ENCODE results near the gene MRGPRG.

Gene MRGPRG

DNA sequence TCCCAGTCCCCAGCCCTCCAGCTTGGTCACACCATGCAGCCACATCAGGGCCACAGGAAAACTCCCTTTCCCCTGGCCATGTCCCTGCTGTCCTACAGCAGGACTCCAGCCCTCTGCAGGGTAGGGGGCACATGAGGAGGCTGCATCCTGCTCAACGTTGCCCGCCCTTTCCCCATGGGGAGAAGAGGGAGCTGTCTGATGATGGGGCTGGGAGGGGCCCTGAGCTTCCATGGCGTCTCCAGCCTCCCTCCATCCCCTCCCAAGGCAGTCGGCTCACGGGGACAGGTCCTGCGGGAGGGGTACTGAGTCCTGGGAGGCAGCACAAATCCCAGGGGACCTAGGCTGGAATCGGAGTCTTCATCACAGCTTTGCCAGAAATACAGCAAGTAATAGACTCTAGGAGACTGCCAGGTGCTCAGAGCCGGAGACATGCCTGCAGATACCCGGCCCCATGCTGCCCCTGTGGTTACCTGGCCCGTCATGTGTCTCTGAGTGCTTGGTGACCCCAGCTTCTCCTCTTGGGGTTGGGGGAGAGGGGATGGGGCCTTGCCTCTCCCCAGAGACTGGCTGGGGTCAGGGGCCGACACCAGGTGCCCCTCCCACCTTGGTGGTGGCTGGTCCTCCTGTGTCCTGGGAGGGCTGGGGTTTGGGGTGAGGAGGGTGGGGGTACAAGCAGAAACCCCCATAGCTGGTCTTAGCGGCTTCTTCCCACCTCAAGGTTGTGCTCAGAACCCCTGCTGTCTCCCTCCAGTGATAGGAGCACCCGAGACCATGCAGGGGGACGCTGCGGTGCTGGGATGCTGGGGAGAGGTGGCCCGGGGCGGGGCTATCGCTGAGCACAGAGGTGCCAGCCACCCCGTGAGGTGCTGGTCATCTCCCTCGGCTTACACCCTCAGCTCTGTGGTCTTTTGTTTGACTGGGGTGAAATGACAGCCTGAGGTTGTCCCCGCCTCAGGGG, 11.3 kb upstream of the MRGPRG start:
- no peak overlapping the region for H3K27ac Mint-ChIP-seq
- no peak overlapping the region for H3K4me3 Mint-ChIP-seq
- no peaks in the 10 kb centered on the region for H3K4me1 Mint-ChIP-seq (ENCODE audit: low read depth)
- H3K36me3 Mint-ChIP-seq (ENCODE audit: low read depth), result no peaks in the 10 kb centered on the region
- no peaks in the 10 kb centered on the region for H3K27me3 Mint-ChIP-seq
- no peaks in the 10 kb centered on the region for H3K9me3 Mint-ChIP-seq

GRCh38 chr11:3228445-3228829, 9.8 kb upstream of the MRGPRG start:
- H3K9me3 Mint-ChIP-seq, result no peaks in the 10 kb centered on the region
- no peak overlapping the region for H3K27ac Mint-ChIP-seq
- no peaks in the 10 kb centered on the region for H3K27me3 Mint-ChIP-seq
- H3K4me3 Mint-ChIP-seq, result no peak overlapping the region
- no peaks in the 10 kb centered on the region for H3K36me3 Mint-ChIP-seq (ENCODE audit: low read depth)
- H3K4me1 Mint-ChIP-seq (ENCODE audit: low read depth), result no peaks in the 10 kb centered on the region

GRCh38 chr11:3227568-3228444, 9.2 kb upstream of the MRGPRG start:
- Mint-ChIP-seq H3K27ac (no peak overlapping the region), H3K4me3 (no peak overlapping the region), H3K9me3 (no peaks in the 10 kb centered on the region), H3K36me3 (ENCODE audit: low read depth) (no peaks in the 10 kb centered on the region), H3K4me1 (ENCODE audit: low read depth) (peaks cover under 1% of the 10 kb centered on the region), H3K27me3 (no peaks in the 10 kb centered on the region)

- Mint-ChIP-seq H3K27me3 (no peaks in the 10 kb centered on the region), H3K27ac (no peak overlapping the region), H3K4me3 (no peak overlapping the region), H3K4me1 (ENCODE audit: low read depth) (peaks cover 4% of the 10 kb centered on the region), H3K36me3 (ENCODE audit: low read depth) (no peaks in the 10 kb centered on the region), H3K9me3 (no peaks in the 10 kb centered on the region)
Measured at GRCh38 chr11:3226846-3227567, 8.4 kb upstream of the MRGPRG start.

GRCh38 chr11:3225826-3226750, 7.5 kb upstream of the MRGPRG start:
- H3K4me3 Mint-ChIP-seq, result no peak overlapping the region
- H3K4me1 Mint-ChIP-seq (ENCODE audit: low read depth), result peaks cover 4% of the 10 kb centered on the region
- H3K36me3 Mint-ChIP-seq (ENCODE audit: low read depth), result no peaks in the 10 kb centered on the region
- H3K27ac Mint-ChIP-seq, result no peak overlapping the region
- H3K9me3 Mint-ChIP-seq, result no peaks in the 10 kb centered on the region
- H3K27me3 Mint-ChIP-seq, result no peaks in the 10 kb centered on the region

- Mint-ChIP-seq H3K4me3 (no peak overlapping the region), H3K27ac (no peak overlapping the region)
Measured at GRCh38 chr11:3225159-3225758, 6.6 kb upstream of the MRGPRG start.

DNA sequence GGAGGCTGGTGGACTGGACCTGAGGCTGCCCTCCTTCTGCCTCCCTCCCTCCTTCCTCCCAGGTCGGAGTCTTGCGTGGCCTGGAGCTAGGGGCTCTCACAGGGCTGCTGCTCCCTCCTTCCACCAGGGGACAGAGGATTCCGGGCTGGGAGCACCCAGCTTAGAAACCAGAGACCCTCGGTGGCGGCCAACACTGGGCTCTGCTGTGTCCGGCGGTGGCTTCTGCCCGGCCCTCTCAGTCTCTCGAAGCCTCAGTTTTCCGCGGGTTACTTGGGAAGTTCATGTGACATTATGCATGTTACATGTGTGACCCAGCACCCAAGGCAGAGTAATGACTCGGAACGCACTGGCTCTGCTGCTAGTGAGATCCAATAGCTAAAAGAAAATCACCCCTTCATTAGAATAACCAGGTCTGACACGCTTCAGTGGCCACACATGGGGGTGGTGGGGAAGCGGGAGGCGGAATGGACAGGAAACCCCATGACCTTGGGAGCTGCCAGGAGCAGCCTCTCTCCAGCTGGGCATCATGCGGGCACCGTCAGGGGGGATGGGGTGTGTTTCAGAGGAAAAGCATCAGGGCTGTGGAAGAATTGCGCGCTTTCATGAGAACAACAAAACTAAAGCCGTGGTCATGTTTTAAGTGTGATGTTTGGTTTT, 5.9 kb upstream of the MRGPRG start:
- H3K36me3 Mint-ChIP-seq (ENCODE audit: low read depth), result no peaks in the 10 kb centered on the region
- no peak overlapping the region for H3K4me3 Mint-ChIP-seq
- no peaks in the 10 kb centered on the region for H3K27me3 Mint-ChIP-seq
- H3K4me1 Mint-ChIP-seq (ENCODE audit: low read depth), result peaks cover 4% of the 10 kb centered on the region
- H3K27ac Mint-ChIP-seq, result no peak overlapping the region
- H3K9me3 Mint-ChIP-seq, result no peaks in the 10 kb centered on the region

More at GRCh38 chr11:3225159-3225758, 6.6 kb upstream of the MRGPRG start:
- Mint-ChIP-seq H3K4me1 (ENCODE audit: low read depth) (peaks cover 4% of the 10 kb centered on the region), H3K27me3 (no peaks in the 10 kb centered on the region), H3K9me3 (no peaks in the 10 kb centered on the region), H3K36me3 (ENCODE audit: low read depth) (no peaks in the 10 kb centered on the region)

DNA sequence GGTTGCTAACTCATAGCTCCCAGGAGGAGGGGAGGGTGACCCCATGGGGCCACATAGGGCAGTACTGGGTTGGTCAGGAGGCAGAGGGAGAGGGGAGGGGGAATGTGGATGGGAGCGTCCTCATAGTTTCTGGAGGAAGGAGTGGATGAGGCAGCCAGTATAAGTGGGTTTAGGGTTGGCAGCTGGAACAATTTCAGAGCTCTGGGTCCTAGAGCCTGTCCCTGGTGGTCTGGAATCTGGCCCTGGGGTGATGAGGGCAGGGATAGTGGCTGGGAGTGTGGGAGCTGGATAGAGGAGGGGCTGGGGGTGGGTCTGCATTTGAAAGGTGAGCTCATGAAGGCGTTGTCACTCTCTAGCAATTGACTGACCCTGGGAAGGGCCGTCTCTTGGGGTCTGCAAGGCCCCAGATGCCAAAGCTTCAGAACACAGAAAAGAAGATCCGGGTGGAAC, 5.3 kb upstream of the MRGPRG start:
- Mint-ChIP-seq H3K36me3 (ENCODE audit: low read depth) (no peaks in the 10 kb centered on the region), H3K9me3 (no peaks in the 10 kb centered on the region), H3K4me3 (no peak overlapping the region), H3K27me3 (no peaks in the 10 kb centered on the region), H3K4me1 (ENCODE audit: low read depth) (peaks cover 4% of the 10 kb centered on the region), H3K27ac (no peak overlapping the region)

DNA sequence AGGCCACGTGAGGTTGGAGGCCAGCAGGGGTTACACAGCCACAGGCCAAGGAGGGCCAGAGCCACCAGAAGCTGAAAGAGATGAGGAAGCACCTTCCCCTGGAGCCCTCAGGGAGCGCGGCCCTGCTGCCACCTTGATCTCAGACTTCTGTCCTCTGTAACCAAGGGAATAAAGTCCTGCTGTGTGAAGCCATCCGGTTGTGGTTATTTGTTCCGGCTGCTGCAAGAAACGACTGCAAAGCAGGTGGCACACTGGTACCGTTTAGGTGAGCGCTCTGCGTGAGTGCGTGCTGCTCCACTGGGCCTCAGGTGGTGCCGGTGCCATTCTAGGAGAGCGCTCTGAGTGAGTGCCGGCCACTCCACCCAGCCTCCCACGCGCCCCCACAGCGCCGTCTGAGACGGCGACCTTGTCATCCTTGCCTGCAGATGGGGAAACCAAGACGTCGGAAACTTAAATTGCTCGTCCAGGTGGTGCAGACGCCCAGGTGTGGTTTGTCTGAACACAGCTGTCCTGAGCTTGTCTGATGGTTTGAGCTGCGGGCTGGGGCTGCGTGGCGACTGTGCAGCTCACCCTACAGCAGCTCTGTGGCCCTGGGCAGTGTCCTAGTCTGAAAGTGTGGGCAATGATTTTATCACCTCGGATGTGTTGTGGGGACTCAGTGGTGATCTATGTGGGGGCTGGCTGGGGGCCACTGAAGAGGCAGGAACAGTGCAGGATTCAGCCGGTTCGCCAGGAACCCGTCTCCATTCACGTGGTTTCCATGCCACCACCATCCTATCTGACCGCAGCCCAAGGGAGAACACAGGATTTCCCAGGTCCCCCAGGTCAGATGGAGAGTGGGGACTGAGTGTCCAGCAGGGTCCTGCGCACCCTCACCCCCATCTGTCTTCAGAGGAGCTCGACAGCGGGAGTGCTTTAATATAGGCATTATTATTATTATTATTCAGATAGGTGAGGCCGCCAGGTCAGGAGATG, 4.6 kb upstream of the MRGPRG start:
- Mint-ChIP-seq H3K4me3 (no peak overlapping the region), H3K27ac (no peak overlapping the region), H3K4me1 (ENCODE audit: low read depth) (peaks cover 4% of the 10 kb centered on the region), H3K9me3 (no peaks in the 10 kb centered on the region), H3K27me3 (no peaks in the 10 kb centered on the region), H3K36me3 (ENCODE audit: low read depth) (no peaks in the 10 kb centered on the region)

DNA sequence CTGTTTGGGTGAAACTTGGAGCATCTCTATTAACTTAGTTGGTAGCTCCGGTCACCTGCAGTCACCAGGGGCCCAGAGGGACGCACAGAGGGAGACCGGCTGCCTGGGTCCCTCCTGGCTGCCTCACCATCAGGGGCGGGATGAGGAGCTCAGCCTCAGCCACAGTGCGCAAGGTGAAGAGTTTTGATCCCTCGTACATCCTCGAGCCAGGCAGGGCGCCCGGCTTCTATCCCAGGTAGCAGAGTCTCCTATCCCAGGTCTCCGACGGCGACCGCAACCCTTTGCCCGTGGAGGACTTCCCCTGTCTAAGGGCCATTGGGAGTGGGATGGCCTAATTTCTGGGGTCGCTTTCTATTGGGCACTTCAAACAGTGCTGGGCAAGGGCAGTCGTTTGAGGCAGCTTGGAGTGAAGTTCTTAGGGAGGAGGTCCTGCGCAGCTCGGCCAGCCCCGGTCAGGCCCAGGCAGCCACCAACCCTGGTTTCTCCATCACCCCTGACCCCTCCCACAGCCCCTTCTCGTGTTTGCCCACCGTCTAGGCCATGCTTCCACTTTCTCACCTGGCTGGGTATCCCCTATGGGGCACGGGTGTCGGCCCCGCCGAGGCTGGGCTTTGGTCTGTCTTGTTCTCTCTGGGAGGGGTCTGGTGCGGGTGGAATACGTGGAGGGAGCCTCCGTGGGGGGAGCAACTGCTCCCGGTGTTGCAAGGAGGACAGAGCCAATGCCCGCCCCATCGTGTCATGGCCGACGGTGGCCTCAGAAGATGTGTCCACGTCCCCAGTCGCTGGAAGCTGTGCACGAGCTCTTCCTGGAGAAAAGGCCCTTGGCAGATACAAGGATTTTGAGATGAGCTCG, 3.6 kb upstream of the MRGPRG start:
- H3K27ac Mint-ChIP-seq, result no peak overlapping the region
- H3K27me3 Mint-ChIP-seq, result no peaks in the 10 kb centered on the region
- H3K4me1 Mint-ChIP-seq (ENCODE audit: low read depth), result peaks cover 4% of the 10 kb centered on the region
- H3K4me3 Mint-ChIP-seq, result no peak overlapping the region
- H3K9me3 Mint-ChIP-seq, result no peaks in the 10 kb centered on the region
- H3K36me3 Mint-ChIP-seq (ENCODE audit: low read depth), result no peaks in the 10 kb centered on the region

GRCh38 chr11:3221408-3222002, 2.9 kb upstream of the MRGPRG start:
- H3K36me3 Mint-ChIP-seq (ENCODE audit: low read depth), result no peaks in the 10 kb centered on the region
- no peak overlapping the region for H3K27ac Mint-ChIP-seq

More at GRCh38 chr11:3221408-3222002, 2.9 kb upstream of the MRGPRG start:
- no peaks in the 10 kb centered on the region for H3K27me3 Mint-ChIP-seq
- no peaks in the 10 kb centered on the region for H3K9me3 Mint-ChIP-seq
- H3K4me1 Mint-ChIP-seq (ENCODE audit: low read depth), result peaks cover 4% of the 10 kb centered on the region
- H3K4me3 Mint-ChIP-seq, result no peak overlapping the region
